ENCODE measurements around the gene ACER2.

ACER2 gene

DNA sequence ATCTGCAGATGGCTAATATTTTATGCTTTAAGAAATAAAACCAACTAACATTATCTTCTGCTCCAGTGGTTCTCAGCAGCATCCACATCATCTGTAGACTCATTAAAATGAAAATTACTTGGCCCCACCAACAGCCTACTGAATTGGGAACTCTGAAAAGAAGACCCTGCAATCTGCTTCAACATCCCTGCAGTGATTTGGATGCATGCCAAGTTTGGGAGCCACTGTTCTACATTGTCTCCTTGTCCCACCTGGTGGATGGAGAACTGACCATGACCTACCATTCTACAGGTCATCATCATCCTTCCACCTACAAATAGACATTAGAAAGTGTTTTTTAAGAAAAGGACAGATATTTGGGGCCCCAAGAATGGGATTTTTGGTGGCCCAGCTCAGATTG lies 71.1 kb downstream of the ACER2 start:
- Mint-ChIP-seq H3K4me1 (peaks cover 26% of the 10 kb centered on the region), H3K36me3 (ENCODE audit: low read depth) (no peaks in the 10 kb centered on the region), H3K27ac (no peak overlapping the region), H3K4me3 (no peak overlapping the region), H3K27me3 (ENCODE audit: low read depth, poor library complexity) (peaks cover 15% of the 10 kb centered on the region), H3K9me3 (no peaks in the 10 kb centered on the region)
- no peak for DNase-seq
- TF ChIP-seq, protein P1, sequence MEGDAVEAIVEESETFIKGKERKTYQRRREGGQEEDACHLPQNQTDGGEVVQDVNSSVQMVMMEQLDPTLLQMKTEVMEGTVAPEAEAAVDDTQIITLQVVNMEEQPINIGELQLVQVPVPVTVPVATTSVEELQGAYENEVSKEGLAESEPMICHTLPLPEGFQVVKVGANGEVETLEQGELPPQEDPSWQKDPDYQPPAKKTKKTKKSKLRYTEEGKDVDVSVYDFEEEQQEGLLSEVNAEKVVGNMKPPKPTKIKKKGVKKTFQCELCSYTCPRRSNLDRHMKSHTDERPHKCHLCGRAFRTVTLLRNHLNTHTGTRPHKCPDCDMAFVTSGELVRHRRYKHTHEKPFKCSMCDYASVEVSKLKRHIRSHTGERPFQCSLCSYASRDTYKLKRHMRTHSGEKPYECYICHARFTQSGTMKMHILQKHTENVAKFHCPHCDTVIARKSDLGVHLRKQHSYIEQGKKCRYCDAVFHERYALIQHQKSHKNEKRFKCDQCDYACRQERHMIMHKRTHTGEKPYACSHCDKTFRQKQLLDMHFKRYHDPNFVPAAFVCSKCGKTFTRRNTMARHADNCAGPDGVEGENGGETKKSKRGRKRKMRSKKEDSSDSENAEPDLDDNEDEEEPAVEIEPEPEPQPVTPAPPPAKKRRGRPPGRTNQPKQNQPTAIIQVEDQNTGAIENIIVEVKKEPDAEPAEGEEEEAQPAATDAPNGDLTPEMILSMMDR (IDR thresholded peaks at IDR 0.05) = no peak

DNA sequence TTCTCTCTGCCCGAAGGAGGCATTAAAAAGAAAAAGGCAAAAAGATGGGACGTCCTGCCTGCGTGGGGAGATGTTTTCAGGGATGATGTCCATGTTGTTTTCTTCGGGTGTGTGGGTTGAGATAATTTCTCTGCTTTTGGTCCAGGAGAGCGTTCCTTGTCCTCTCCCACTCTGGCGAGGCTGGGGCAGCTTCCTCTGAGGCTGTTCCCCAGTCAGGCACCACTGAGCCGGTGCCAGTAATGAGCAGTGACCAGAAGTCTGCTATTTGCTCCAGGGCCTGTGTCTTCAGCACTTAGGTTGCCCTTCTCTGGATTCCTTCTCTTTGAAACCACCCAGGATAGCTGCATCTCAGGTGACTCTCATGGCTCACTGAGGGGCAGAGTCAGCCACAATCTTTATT lies 71.5 kb downstream of the ACER2 start:
- Mint-ChIP-seq H3K4me1 (peaks cover 26% of the 10 kb centered on the region), H3K27ac (no peak overlapping the region), H3K9me3 (no peaks in the 10 kb centered on the region), H3K27me3 (ENCODE audit: low read depth, poor library complexity) (peaks cover 15% of the 10 kb centered on the region), H3K36me3 (ENCODE audit: low read depth) (no peaks in the 10 kb centered on the region), H3K4me3 (no peak overlapping the region)
- TF ChIP-seq, protein P1 (IDR thresholded peaks at IDR 0.05) = no peak
- DNase-seq = no peak

DNA sequence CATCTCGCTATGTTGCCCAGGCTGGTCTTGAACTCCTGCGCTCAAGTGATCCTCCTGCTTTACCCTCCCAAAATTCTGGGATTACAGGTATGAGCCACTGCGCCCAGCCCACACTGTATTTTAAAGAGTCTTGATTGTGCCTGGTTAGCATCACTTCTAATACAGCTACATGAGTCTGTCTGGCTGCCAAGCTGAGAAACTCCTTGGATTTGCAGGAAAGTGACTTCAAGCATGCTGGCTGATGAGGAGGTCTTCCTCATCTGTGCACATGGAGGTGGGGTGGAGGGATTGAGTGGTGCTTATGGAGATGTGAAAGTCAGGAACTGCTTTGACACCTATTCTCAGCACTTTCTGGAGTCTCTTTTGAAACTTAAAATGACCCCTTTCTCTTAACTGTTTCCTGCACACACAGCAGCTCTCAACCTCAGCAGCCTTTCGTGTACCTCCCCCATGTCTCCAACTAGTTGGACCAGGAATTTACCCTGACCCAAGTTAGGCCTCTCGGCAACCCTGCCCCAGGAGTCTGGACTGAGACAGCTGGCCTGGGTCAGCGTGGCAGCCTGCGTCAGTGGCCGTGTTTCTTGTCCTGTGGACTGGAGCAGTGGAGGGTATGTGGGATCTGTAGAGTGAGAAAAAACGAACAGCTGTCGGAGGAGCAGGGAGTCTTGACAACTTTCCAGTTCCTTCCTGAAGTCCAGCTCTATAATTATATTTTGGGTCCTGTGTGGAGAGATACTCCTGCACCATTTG lies 72.5 kb downstream of the ACER2 start:
- Mint-ChIP-seq H3K36me3 (ENCODE audit: low read depth) (no peaks in the 10 kb centered on the region), H3K9me3 (no peaks in the 10 kb centered on the region), H3K4me3 (no peak overlapping the region), H3K27me3 (ENCODE audit: low read depth, poor library complexity) (peaks cover 15% of the 10 kb centered on the region), H3K4me1 (peaks cover 26% of the 10 kb centered on the region), H3K27ac (no peak overlapping the region)
- no peak for DNase-seq
- TF ChIP-seq, protein P1 (IDR thresholded peaks at IDR 0.05) = no peak

DNA sequence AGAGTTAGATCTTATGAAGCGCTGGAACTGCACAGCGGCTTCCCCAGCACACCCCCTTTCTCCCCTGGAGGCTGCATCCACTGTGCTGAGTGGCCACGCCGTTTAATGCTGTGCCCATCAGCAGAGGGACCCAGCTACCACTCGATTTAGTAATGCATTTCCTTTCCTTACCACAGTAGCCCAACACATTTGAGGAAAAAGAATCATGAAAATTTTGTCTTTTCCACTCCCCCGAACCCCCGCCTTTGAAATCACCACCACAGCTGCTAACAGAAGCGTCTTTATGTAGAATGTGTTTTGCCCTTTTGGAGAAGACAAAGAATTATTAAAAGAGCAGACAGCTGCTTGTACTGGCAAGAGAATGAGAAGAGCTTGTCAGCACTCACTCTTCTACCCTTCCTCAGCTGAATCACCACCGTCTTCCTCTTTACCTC lies 73.2 kb downstream of the ACER2 start:
- peaks cover 26% of the 10 kb centered on the region for H3K4me1 Mint-ChIP-seq
- H3K27ac Mint-ChIP-seq = no peak overlapping the region
- H3K9me3 Mint-ChIP-seq = no peaks in the 10 kb centered on the region
- H3K27me3 Mint-ChIP-seq (ENCODE audit: low read depth, poor library complexity) = peaks cover 15% of the 10 kb centered on the region
- no peak for DNase-seq
- no peaks in the 10 kb centered on the region for H3K36me3 Mint-ChIP-seq (ENCODE audit: low read depth)
- H3K4me3 Mint-ChIP-seq = no peak overlapping the region
- TF ChIP-seq, protein P1 (IDR thresholded peaks at IDR 0.05) = no peak

DNA sequence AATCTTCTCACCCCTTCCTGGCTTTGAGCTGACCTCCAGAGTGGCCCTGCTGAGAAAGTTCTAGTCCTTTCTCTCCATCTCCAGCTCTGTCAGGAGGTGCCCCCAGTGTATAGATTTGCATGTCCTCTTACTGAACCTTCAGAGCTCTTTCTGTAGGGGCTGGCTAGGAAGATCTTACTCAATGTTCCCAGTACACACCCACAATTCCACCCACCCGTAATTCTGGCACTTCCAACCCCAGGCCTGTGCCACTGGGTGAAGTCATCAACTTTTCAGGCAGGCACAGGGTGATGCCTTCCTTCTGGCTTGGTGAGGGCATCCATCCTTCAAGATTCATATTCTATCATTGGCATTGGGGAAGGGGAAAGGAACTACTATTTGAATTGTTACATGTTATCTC lies 75.9 kb downstream of the ACER2 start:
- Mint-ChIP-seq H3K4me1 (peaks cover 17% of the 10 kb centered on the region), H3K9me3 (no peaks in the 10 kb centered on the region), H3K27ac (no peak overlapping the region), H3K36me3 (ENCODE audit: low read depth) (no peaks in the 10 kb centered on the region), H3K4me3 (no peak overlapping the region), H3K27me3 (ENCODE audit: low read depth, poor library complexity) (peaks cover 20% of the 10 kb centered on the region)
- DNase-seq = no peak
- TF ChIP-seq, protein P1 (IDR thresholded peaks at IDR 0.05) = no peak

DNA sequence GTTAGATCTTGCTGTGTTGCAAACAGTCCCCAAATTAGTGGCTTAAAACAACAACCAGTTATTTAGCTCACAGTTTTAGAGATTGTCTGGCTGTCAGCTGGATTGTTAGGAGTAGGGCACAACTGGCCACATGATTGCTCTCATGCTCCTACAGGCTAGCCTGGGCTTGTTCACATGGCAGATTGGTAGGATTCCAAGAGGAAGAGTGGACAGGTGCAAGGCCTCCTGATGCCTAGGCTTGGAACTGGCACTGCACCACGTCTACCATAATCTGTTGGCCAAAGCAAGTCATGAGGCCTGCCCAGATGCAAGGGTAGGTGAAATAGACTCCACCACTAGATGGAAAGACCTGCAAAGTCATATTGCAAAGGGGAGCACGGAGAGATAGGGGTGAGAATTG lies 76.4 kb downstream of the ACER2 start:
- Mint-ChIP-seq H3K4me3 (no peak overlapping the region), H3K36me3 (ENCODE audit: low read depth) (no peaks in the 10 kb centered on the region), H3K4me1 (peaks cover 14% of the 10 kb centered on the region), H3K9me3 (no peaks in the 10 kb centered on the region), H3K27me3 (ENCODE audit: low read depth, poor library complexity) (peaks cover 19% of the 10 kb centered on the region), H3K27ac (no peak overlapping the region)
- DNase-seq = no peak
- TF ChIP-seq, protein P1 (IDR thresholded peaks at IDR 0.05) = no peak

All from nephron progenitor cell (in vitro differentiated cells).